Kidney tubule cell (primary cell): ENCODE measurements around the gene ACP1.
"Not testable (repeated sequence)": the region's sequence is repeated elsewhere in the genome, so short reads cannot be mapped to it uniquely, and the experiment has no call there.

ENCODE experiments used
- DNase-seq: peaks from one replicate; pipeline ENCODE4 v3.0.0-alpha.2; 2018; ENCODE audit warnings: low spot score

ACP1 gene

DNA sequence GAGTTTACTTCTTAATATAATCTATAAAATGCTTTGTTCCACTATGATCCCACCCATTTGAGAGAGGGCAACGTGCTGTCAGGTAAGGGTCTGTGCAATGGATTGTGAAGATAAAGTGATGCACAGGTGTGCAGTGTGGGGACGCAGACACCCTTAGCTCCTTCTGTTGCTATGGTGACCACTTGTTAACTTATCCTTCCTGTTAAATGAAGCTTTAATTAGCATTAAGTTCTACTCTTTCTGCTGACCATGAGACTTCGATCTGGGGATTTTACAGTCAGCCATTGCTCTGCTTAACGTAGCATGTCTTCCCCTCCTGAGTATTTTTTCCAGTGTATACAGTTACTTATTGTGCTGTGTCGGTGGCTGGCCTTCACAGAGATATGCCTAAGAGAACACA is 46.2 kb downstream of the ACP1 start:
- DNase-seq: no peak

DNA sequence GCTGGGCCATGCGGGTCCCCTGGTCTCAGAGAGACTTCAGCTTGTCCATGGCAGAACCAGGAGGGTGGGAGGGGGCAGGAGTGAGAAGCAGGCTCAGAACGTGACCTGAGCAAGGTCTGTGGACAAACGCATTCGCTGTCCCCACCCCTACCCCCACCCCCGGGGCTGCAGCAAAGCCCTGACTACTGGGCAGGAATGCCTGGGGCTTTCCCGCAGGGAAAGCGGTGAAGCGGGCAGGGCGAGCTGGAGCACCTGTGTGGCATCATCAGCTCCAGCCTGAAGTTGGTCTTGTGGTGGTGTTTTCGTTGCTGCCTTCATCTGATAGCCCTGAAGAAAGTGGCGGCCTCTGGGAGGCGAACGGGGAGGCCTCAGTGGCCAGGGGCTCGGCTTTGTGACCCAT is 49.2 kb downstream of the ACP1 start:
- peak; percentile 39 for DNase-seq

DNA sequence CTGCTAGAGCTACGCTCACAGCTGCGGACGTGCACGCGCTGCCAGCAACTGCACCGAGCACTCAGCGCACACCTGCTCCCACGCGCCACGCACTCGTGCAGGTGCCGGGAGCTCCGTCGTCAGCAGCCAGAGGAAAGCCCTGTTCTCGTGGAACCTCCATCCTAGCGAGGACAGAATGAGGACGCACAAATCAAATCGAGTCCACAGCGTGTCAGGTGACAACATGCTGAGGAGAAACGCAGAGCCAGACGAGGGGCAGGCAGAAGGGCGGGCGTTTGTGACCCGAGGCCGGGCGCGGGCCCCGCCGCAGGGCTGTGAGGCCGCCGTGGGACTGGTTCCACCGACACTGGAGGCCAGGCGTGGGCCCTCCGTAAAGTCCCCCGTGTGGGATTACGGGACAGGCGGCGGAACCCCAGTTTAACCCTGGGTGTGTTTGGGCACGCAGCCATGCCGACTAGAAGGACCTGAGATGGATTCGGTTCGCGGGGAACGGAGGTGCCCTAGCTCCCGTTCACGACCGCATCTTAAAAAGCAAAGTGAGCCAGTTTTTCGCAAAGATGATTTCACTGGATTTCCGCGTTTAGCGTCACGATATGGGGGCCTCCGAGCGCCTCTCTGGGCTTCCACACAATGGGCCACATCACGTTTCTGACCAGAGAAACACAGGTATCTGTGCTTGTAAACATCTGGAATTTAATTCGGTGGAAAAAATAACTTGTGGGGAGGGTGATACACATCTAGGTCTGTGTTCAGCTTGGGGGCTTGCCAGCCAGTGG is 50.0 kb downstream of the ACP1 start:
- DNase-seq: no peak

DNA sequence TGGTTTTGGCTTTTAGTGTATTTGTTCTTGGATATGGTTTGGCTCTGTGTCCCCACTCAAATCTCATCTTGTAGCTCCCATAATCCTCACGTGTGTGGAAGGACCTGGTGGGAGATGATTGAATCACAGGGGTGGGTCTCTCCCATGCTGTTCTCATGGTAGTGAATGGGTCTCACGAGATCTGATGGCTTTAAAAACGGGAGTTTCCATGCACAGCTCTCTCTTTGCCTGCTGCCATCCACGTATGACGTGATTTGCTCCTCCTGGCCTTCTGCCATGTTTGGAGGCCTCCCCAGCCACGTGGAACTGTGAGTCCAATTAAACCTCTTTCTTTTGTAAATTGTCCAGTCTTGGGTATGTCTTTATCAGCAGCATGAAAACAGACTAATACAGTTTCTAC is 51.2 kb downstream of the ACP1 start:
- not testable (repeated sequence) for DNase-seq

DNA sequence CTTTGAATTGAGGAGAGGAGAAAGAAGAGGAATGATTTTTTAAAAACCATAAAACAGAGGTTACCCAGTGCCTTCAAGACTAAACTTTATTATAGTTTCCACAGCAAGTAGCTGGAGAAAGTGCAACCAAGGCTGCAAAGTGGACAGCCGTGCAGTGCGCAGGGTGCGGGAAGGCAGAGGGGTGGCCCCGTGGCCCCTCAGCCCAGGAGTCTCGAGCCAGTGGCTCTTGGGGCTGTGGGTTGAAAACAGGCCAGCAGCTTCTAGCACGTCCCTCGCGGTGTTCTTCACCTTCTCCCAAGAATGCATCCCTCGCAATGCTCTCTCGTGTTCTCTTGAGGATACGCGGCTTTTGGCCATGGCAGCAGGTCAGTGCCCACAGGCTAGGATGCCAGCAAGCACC is 51.6 kb downstream of the ACP1 start:
- DNase-seq: no peak

DNA sequence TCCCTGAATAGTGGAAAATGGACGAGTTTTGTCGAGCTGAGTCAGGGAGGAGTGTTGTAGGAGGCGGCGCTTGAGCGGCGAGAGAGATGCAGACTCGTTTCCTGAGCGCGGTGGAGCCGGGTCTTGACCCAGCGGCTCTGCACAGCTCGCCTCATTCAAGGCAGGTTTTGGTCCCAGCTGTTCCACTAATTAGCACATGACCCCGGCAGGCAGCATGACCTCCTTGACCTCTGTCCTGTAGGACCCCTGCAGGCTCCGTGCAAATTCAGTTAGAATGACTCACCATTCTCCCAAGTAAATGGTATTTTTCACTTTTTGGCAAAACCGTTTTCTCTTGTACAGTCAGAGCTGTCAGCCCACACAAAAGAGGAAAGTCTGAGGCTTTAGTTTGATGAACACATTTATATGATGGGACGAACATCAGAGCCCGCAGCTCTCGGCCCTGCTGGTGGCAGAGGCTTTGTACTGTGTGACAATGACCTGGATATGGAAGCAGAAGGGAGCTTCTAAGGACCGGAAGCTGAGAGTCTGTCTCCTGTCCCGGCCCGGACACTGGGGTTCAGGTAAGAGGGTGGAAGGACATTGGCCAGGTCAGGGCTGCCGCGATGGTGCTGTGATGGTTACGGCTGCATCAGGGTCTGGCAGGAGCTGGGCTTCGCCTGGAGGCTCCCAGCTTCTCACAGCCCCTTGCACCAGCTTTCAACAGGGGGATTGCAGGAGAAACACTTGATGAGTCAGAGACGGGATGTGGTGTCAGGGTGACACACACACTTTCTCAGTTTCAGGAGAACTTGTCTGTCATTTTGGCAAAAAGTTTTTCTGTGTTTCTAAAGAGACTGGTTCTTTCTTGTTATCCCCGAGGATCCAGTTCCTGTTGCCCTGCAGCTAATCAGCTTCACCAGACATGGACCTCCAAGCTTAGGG is 53.0 kb downstream of the ACP1 start:
- DNase-seq: peak; percentile 33

DNA sequence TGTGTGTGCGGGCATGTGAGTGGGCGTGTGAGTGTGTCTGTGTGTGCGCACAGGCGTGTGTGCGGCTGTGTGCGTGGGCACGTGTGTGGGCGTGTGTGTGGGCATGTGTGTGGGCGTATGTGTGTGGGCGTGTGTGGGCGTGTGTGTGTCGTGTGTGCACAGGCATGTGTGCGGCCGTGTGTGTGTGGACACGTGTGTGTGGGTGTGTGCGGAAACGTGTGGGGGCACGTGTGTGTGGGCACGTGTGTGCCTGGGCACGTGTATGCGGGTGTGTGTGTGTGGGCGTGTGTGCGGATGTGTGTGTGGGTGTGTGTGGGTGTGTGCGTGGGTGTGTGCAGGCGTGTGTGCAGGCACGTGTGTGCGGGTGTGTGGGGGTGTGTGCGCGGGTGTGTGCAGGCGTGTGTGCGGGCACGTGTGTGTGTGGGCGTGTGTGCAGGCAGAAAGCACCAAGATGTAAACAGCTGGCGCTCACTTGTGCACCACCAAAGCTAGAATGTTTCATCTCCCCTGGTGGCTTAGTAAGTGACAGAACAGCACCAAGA is 54.4 kb downstream of the ACP1 start:
- DNase-seq: no peak

DNA sequence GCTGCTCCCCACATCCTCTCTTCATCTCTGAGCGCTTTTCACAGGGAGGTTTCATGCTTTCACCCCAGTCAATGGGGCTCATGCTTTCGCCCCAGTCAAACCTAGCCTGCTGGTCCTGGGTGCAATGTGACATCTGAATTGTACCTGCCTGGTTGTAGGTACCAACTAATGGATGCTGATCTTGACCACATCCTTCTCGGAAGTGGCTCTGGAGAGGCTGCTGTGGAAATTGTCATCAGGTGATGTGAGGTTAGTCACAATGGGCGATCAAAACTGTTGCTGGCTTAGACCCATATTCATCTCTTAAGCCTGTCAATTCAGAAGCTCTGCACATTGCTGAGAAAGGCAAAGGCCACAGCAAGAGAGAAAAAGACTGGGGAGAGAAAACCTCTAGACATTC is 55.8 kb downstream of the ACP1 start:
- DNase-seq: no peak

DNA sequence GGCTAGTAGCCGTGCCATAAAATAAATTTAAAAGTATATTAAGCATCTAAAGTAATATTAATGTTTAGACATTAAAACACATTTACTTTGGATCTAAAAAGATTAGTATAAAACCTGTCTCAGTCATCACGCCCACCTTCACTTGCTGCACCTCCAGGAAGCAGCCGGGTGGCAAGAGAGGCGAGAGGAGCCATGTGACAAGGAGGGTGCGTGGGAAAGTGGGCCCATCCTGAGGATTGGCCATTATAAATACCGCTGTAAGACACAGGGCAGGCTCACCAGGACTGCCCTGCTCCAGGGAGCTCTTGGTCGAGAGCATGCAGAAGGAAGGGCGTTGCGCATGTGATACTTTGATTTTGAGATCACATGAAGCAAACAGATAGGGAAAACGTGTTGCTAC is 57.6 kb downstream of the ACP1 start:
- DNase-seq: no peak

DNA sequence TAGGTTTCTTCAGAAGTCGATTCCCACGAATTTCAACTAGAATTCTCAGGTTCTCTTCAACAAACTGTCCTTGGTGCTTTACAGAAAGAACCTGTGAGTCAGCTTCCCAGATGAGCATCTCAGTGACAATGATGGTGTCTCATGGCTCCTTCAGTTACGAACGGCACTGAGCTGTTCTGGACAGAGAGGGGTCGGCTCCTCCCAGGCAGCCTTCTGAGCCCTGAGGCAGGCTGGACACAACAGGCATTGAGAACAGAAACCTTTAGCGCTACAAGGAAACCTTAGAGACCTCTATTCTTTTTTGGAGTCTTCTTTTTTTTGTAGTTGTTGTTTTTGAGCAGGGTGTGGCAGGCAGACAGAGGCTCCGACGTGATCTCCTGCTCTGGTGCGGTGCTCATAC is 58.3 kb downstream of the ACP1 start:
- no peak for DNase-seq
